Neural cell (in vitro differentiated cells): ENCODE results near the gene ABHD4. TPM values are rescaled to one million over a fixed set of nuclear protein-coding genes. Genes with fewer than 3 reads are reported as not detected.

Source experiments
- H2AFZ ChIP-seq: fragments of 200-600, 300-800 bp; sonication (generic), shearing (Covaris generic); 2 replicates; pipeline ENCODE4 v1.6.0; 2014; ENCODE audit warnings: low read depth, mild to moderate bottlenecking, antibody characterized with exemption, low read length, moderate library complexity
- H3F3A ChIP-seq: fragments of 200-600 bp; shearing (Covaris generic); 2 replicates; pipeline ENCODE4 v1.6.1; 2016; ENCODE audit warnings: mild to moderate bottlenecking, moderate library complexity, mixed read lengths, antibody characterized with exemption, low read length; ENCODE audit not compliant: insufficient read depth, poor library complexity, severe bottlenecking
- H3K27ac ChIP-seq: fragments of 200-600, 300-800 bp; sonication (generic), shearing (Covaris generic); 2 replicates; pipeline ENCODE4 v1.5.1; 2014; ENCODE audit warnings: mild to moderate bottlenecking, low read length, moderate library complexity
- H3K27me3 ChIP-seq: fragments of 300-800, 200-600 bp; sonication (generic), shearing (Covaris generic); 2 replicates; pipeline ENCODE4 v1.6.0; 2014; ENCODE audit warnings: mild to moderate bottlenecking, low read depth, low read length, moderate library complexity; ENCODE audit not compliant: insufficient read depth
- H3K36me3 ChIP-seq: fragments of 300-800, 200-600 bp; sonication (generic), shearing (Covaris generic); 2 replicates; pipeline ENCODE4 v1.5.1; 2014; ENCODE audit warnings: mild to moderate bottlenecking, antibody characterized with exemption, low read length, moderate library complexity; ENCODE audit not compliant: insufficient read depth
- H3K4me2 ChIP-seq: fragments of 300-800, 200-600 bp; sonication (generic), shearing (Covaris generic); 2 replicates; pipeline ENCODE4 v1.6.0; 2014; ENCODE audit warnings: mild to moderate bottlenecking, low read length
- H3K4me3 ChIP-seq: fragments of 300-800, 200-600 bp; sonication (generic), shearing (Covaris generic); 2 replicates; pipeline ENCODE4 v1.5.1; 2014; ENCODE audit warnings: mild to moderate bottlenecking, low read length, moderate library complexity
- H3K79me2 ChIP-seq: fragments of 200-600 bp; shearing (Covaris generic); replicated peaks from 2 replicates; pipeline ENCODE4 v1.6.0; 2014; ENCODE audit warnings: mild to moderate bottlenecking, low read length, moderate library complexity; ENCODE audit not compliant: insufficient read depth
- H3K9ac ChIP-seq: fragments of 300-800, 200-600 bp; sonication (generic), shearing (Covaris generic); 2 replicates; pipeline ENCODE4 v1.6.1; 2016; ENCODE audit warnings: mild to moderate bottlenecking, low read length, mixed read lengths
- H3K9me2 ChIP-seq: fragments of 200-600 bp; shearing (Covaris generic); 2 replicates; pipeline ENCODE4 v1.6.1; 2016; ENCODE audit warnings: mild to moderate bottlenecking, low read length, mixed read lengths; ENCODE audit not compliant: insufficient read depth
- H3K9me3 ChIP-seq: fragments of 200-600, 300-800 bp; sonication (generic), shearing (Covaris generic); 2 replicates; pipeline ENCODE4 v1.6.1; 2016; ENCODE audit warnings: mild to moderate bottlenecking, mixed run types, low read length, moderate library complexity, mixed read lengths
- H4K20me1 ChIP-seq: fragments of 200-600 bp; shearing (Covaris generic); 2 replicates; pipeline ENCODE4 v1.6.1; 2016; ENCODE audit warnings: mild to moderate bottlenecking, mixed run types; ENCODE audit not compliant: insufficient read depth
- CTCF ChIP-seq: fragments of 450-650 bp; IDR thresholded peaks from 2 replicates; pipeline ENCODE4 v1.5.1; 2014; ENCODE audit warnings: antibody characterized with exemption, mild to moderate bottlenecking, moderate library complexity; ENCODE audit not compliant: poor library complexity, severe bottlenecking
- EP300 ChIP-seq: fragments of 450-650 bp; conservative IDR thresholded peaks from 2 replicates; pipeline ENCODE4 v1.6.1; 2014; ENCODE audit warnings: antibody characterized with exemption, mild to moderate bottlenecking, moderate library complexity; ENCODE audit not compliant: poor library complexity, severe bottlenecking
- EZH2 ChIP-seq: fragments of 200-600, 300-800 bp; shearing (Covaris generic), sonication (generic); IDR thresholded peaks from 2 replicates; pipeline ENCODE4 v1.6.1; 2014; ENCODE audit warnings: antibody characterized with exemption, low read length, borderline replicate concordance, mild to moderate bottlenecking; ENCODE audit not compliant: insufficient read depth, poor library complexity, severe bottlenecking
- MXI1 ChIP-seq: fragments of 450-650 bp; conservative IDR thresholded peaks from 2 replicates; pipeline ENCODE4 v1.6.1; 2014; ENCODE audit warnings: antibody characterized with exemption, mild to moderate bottlenecking; ENCODE audit not compliant: poor library complexity, severe bottlenecking
- POLR2AphosphoS5 ChIP-seq: IDR thresholded peaks from 2 replicates; pipeline ENCODE4 v1.6.1; 2012
- RAD21 ChIP-seq: fragments of 450-650 bp; conservative IDR thresholded peaks from 2 replicates; pipeline ENCODE4 v1.6.1; 2014; ENCODE audit warnings: antibody characterized with exemption, mild to moderate bottlenecking, moderate library complexity
- REST ChIP-seq: IDR thresholded peaks from 2 replicates; pipeline ENCODE4 v1.6.1; 2012; ENCODE audit warnings: borderline replicate concordance
- SMC3 ChIP-seq: fragments of 450-650 bp; conservative IDR thresholded peaks from 2 replicates; pipeline ENCODE4 v1.6.1; 2014; ENCODE audit warnings: antibody characterized with exemption, mild to moderate bottlenecking, moderate library complexity; ENCODE audit not compliant: poor library complexity
- TAF1 ChIP-seq: IDR thresholded peaks from 2 replicates; pipeline ENCODE4 v1.6.1; 2012; ENCODE audit warnings: low read depth
- polyA plus RNA-seq: library from polyadenylated mRNA; depleted of rRNA; stranded (reverse); fragments of >200 nt; gene quantifications from 2 replicates; pipeline ENCODE4 v1.2.3, GENCODE V29; 2014

Gene ABHD4
- polyA plus RNA-seq, 1 donor from 2014 or later: 2.6 TPM

- Histone ChIP-seq H3K36me3 (no peaks in the 10 kb centered on the region), H4K20me1 (no peaks in the 10 kb centered on the region)
Observed at GRCh38 chr14:22577334-22577908, 20.7 kb upstream of the ABHD4 start.

GRCh38 chr14:22579236-22579635, 18.9 kb upstream of the ABHD4 start:
- Histone ChIP-seq H3K9me3 (no peaks in the 10 kb centered on the region), H3K4me3 (no peak overlapping the region), H2AFZ (no peak overlapping the region), H3K27ac (no peak overlapping the region), H3K9me2 (no peaks in the 10 kb centered on the region), H3K27me3 (no peaks in the 10 kb centered on the region), H4K20me1 (no peaks in the 10 kb centered on the region), H3F3A (no peaks in the 10 kb centered on the region), H3K9ac (no peak overlapping the region), H3K36me3 (no peaks in the 10 kb centered on the region), H3K4me2 (no peak overlapping the region), H3K79me2 (peaks cover 42% of the 10 kb centered on the region)
- no peak for TF ChIP-seq TAF1
- TF ChIP-seq MXI1: no peak
- no peak for TF ChIP-seq SMC3
- no peak for TF ChIP-seq CTCF
- TF ChIP-seq REST: no peak
- no peak for TF ChIP-seq RAD21
- TF ChIP-seq EP300: no peak
- no peak for TF ChIP-seq POLR2AphosphoS5
- TF ChIP-seq EZH2: no peak

More at GRCh38 chr14:22577334-22577908, 20.7 kb upstream of the ABHD4 start:
- Histone ChIP-seq H3K27ac (no peak overlapping the region), H3K9ac (no peak overlapping the region), H2AFZ (no peak overlapping the region), H3K4me2 (no peak overlapping the region), H3K79me2 (peaks cover 38% of the 10 kb centered on the region), H3K9me2 (no peaks in the 10 kb centered on the region), H3K27me3 (no peaks in the 10 kb centered on the region), H3K9me3 (no peaks in the 10 kb centered on the region), H3F3A (no peaks in the 10 kb centered on the region), H3K4me3 (no peak overlapping the region)
- no peak for TF ChIP-seq TAF1
- no peak for TF ChIP-seq EZH2
- TF ChIP-seq EP300: no peak
- no peak for TF ChIP-seq MXI1
- TF ChIP-seq SMC3: no peak
